PC-3 (cell line): Measurements from ENCODE around the gene CDH13.

Experiments used
- CTCF ChIP-seq: fragments of 300-600 bp; sonication (generic); conservative IDR thresholded peaks from 2 replicates; pipeline ENCODE4 v1.5.1; 2017; ENCODE audit warnings: antibody characterized with exemption, low read depth, mild to moderate bottlenecking, low read length
- EZH2phosphoT487 ChIP-seq: fragments of 300-600 bp; sonication (generic); IDR thresholded peaks from 2 replicates; pipeline ENCODE4 v1.6.1; 2018; ENCODE audit warnings: mild to moderate bottlenecking, antibody characterized with exemption, low read length, borderline replicate concordance

- no peak for TF ChIP-seq CTCF
- no peak for TF ChIP-seq EZH2phosphoT487
Observed at GRCh38 chr16:82763371-82763770, 136.6 kb downstream of the CDH13 start.
